ENCODE data around the gene GPX7. TPM values are rescaled to one million over a fixed set of nuclear protein-coding genes. Genes with fewer than 3 reads are reported as not detected.
A peak's percentile ranks its signal among the peaks of the same experiment; 100 is the strongest.

The GPX7 gene
- total and polyA plus RNA-seq, 2 of the 4 experiments (the other 2 are of a cell fraction), result 3.4 to 3.8 TPM

- BruUV-seq (replicated peaks), result no TSS peak
These were observed 47.4 kb upstream of the GPX7 start for GRCh38 chr1:52554756-52555155.

More at GRCh38 chr1:52554756-52555155, 47.4 kb upstream of the GPX7 start:
- dilution Hi-C loops (cut with HindIII; ENCODE audit: low sequenced_read_pairs, unreplicated experiment) (no loop called here), intact Hi-C loops (cut with micrococcal nuclease) (no loop called here), in situ Hi-C loops (cut with MboI; ENCODE audit: low sequenced_read_pairs) (no loop called here)
- ATAC-seq (ENCODE audit: low read depth), result no peak
- TF ChIP-seq CEBPB (IDR thresholded peaks at IDR 0.05; ENCODE audit: low read depth, low read length), result no peak
- POLR2A ChIA-PET (ENCODE audit: unreplicated experiment), result no interaction called here
- peaks cover 4% of the 10 kb centered on the region for H3K4me1 ChIP-seq (ENCODE audit: control insufficient read depth, insufficient read depth, low read length)
- H3K18ac ChIP-seq (ENCODE audit: low read depth, low read length), result no peak overlapping the region
- H3K14ac ChIP-seq (replicated peaks; ENCODE audit: low read depth, low read length), result 0 out of 2 replicates have a peak overlapping the region, but pooled peaks have one; percentile 10
- H4K91ac ChIP-seq (ENCODE audit: insufficient read depth, low read depth, low read length), result no peak overlapping the region
- H3K4me3 ChIP-seq (ENCODE audit: insufficient read depth, low read depth, low read length), result no peak overlapping the region
- H2AK9ac ChIP-seq (replicated peaks; ENCODE audit: low read depth, low read length, poor library complexity), result no peak overlapping the region
- H4K8ac ChIP-seq (ENCODE audit: low read depth in 2 of 2, low read length in 2 of 2), result peak overlapping the region; percentile 31 to 92; a peak in 2 of 4 replicates
- no CpG with 5 or more reads among the region's 3 CpGs for WGBS, 2 experiments (ENCODE audit: extremely low coverage in 2 of 2, insufficient read length in 1 of 2)
- H3K79me1 ChIP-seq (ENCODE audit: low read depth in 1 of 2, low read length in 2 of 2), result peaks cover 3 to 33% of the 10 kb centered on the region in 2 experiments; a peak in 2 of 4 replicates
- H4K5ac ChIP-seq (ENCODE audit: low read depth, low read length), result no peak overlapping the region
- no peak overlapping the region for H2BK15ac ChIP-seq (ENCODE audit: low read depth, low read length)
- H3K23ac ChIP-seq (ENCODE audit: low read depth, low read length), result peak overlapping the region; percentile 63; the same call in 1 of the 2 replicates
- H2AFZ ChIP-seq (replicated peaks; ENCODE audit: low read length, poor library complexity), result no peak overlapping the region
- no peak overlapping the region for H2AK5ac ChIP-seq (ENCODE audit: low read depth, low read length)
- H4K20me1 ChIP-seq (ENCODE audit: insufficient read depth, low read length), result peaks cover 21% of the 10 kb centered on the region
- H3K4me2 ChIP-seq (ENCODE audit: low read depth, low read length), result no peak overlapping the region; the same call in 1 of the 2 replicates
- no peaks in the 10 kb centered on the region for H3K36me3 ChIP-seq (ENCODE audit: control insufficient read depth, insufficient read depth, low read length)
- no peak overlapping the region for H3K9ac ChIP-seq (ENCODE audit: low read depth, low read length)
- H3K9me3 ChIP-seq (ENCODE audit: control insufficient read depth, insufficient read depth, low read length), result no peaks in the 10 kb centered on the region
- H3K9me1 ChIP-seq (ENCODE audit: insufficient read depth, low read length), result 0 out of 2 replicates have a peak, but pooled peaks cover 3% of the 10 kb centered on the region
- peak; percentile 31 for DNase-seq
- H2BK20ac ChIP-seq (ENCODE audit: low read depth, low read length), result no peak overlapping the region
- CTCF ChIA-PET, result no interaction called here
- H3K27me3 ChIP-seq (ENCODE audit: control insufficient read depth, insufficient read depth, low read length), result no peaks in the 10 kb centered on the region
- no peak overlapping the region for H2BK5ac ChIP-seq (ENCODE audit: low read depth, low read length, poor library complexity, severe bottlenecking)
- H2BK120ac ChIP-seq (ENCODE audit: low read depth, low read length), result no peak overlapping the region
- no peak overlapping the region for H3K4ac ChIP-seq (ENCODE audit: low read depth, low read length)
- no peak overlapping the region for H3K27ac ChIP-seq (ENCODE audit: insufficient read depth, low read length)
- no peak overlapping the region for H3K56ac ChIP-seq (ENCODE audit: extremely low read depth, insufficient read depth, low read length)
